Activated CD4-positive, alpha-beta T cell treated with anti-CD3 and anti-CD28 coated beads for 36 hours (primary cell): ENCODE results near the gene MAPK8IP3. TPM values are rescaled to one million over a fixed set of nuclear protein-coding genes. Genes with fewer than 3 reads are reported as not detected.

Experiments used
- ATAC-seq: fragments of 200-7000 bp; cut with Tn5 transposase; one replicate; pipeline ENCODE4 v1.10.0; 2021; ENCODE audit warnings: mild to moderate bottlenecking, moderate library complexity
- CTCF ChIA-PET: fragments of 350-600 bp; sonication (Branson Sonifier 250); formaldehyde crosslinking; loops from one replicate; lab custom pipeline; 2021; ENCODE audit warnings: antibody characterized with exemption; lab: Charles Lee
- POLR2A ChIA-PET: fragments of 350-600 bp; sonication (Branson Sonifier 250); formaldehyde crosslinking; loops from one replicate; lab custom pipeline; 2021; ENCODE audit warnings: antibody characterized with exemption, inconsistent platforms; lab: Charles Lee
- DNase-seq: peaks from one replicate; pipeline ENCODE4 v3.0.0-alpha.2; 2020
- H3K27ac Mint-ChIP-seq: one replicate; pipeline ENCODE4 v1.8.0; 2021; ENCODE audit warnings: mixed read lengths
- H3K27me3 Mint-ChIP-seq: one replicate; pipeline ENCODE4 v1.8.0; 2021; ENCODE audit warnings: mixed read lengths
- H3K36me3 Mint-ChIP-seq: one replicate; pipeline ENCODE4 v1.8.0; 2021; ENCODE audit warnings: low read depth, mixed read lengths
- H3K4me1 Mint-ChIP-seq: one replicate; pipeline ENCODE4 v1.8.0; 2021; ENCODE audit warnings: mixed read lengths
- H3K4me3 Mint-ChIP-seq: one replicate; pipeline ENCODE4 v1.8.0; 2021; ENCODE audit warnings: mild to moderate bottlenecking, moderate library complexity, mixed read lengths
- H3K9me3 Mint-ChIP-seq: one replicate; pipeline ENCODE4 v1.8.0; 2021; ENCODE audit warnings: low read depth, mixed read lengths
- intact Hi-C, 2 experiments: fragments of 100-400 bp; cut with DNase I in 1 of 2; cut with micrococcal nuclease in 1 of 2; formaldehyde crosslinking; loops; one replicate each; pipeline versions ENCODE4 v1.14.2 to v1.15.1; 2022 to 2024; cut with DNase I, micrococcal nuclease
- total RNA-seq, 2 experiments: library from RNA; stranded (reverse); gene quantifications; one replicate each; pipeline ENCODE4 v1.2.3, GENCODE V29; 2021

Gene MAPK8IP3
- total RNA-seq, 2 experiments from 2014 or later, result 56.7 to 57.6 TPM

DNA sequence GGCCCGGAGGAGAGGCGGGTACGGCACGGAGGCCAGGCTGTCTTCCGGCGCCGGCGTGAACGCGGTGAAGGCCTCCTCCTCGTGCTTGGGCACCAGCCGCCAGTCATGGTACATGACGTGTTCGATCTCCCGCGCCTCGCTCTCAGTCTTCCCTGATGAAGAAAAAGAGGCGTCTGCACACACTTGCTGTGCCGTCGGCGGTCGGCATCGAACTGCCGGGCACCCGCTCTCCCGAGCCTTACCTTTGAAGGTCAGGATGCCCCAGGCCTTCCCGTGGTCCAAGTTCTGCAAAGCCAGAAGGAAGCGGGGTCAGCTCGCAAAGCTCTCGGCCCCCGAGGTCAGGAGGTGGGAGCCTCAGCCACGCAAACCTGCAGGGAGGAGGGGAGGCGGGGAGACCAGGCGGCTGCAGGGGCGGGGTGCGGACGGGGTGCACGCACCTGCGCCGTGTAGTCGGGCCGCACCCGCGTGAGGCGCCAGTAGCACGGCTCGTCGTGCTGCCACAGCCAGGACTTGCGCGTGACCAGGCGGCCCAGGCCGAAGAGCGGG is 66.4 kb downstream of the MAPK8IP3 start, which contains the start of gene EME2:
EME2 (plus strand) TSS at position 449 of the 546 bp plus-strand sequence. CDS start 418 bp downstream, outside the sequence.
- peak; percentile 82 for DNase-seq
- Mint-ChIP-seq H3K27me3 (no peaks in the 10 kb centered on the region), H3K4me1 (peaks cover 9% of the 10 kb centered on the region), H3K9me3 (no peaks in the 10 kb centered on the region), H3K36me3 (peaks cover 22% of the 10 kb centered on the region), H3K27ac (peak within 1 kb of the TSS; percentile 99), H3K4me3 (peak within 1 kb of the TSS; percentile 94)
- ChIA-PET POLR2A (interaction anchor here (1.4 to 5.2 kb wide), 2 partner anchors 10 to 192 kb away, joined by 3 to 39 read pairs; partner anchors contain the start of genes NUBP2, RPS2 and SPSB3), CTCF (interaction anchor here (1.3 to 2.0 kb wide), 2 partner anchors 10 to 65 kb away, joined by 4 to 16 read pairs; partner anchors contain the start of genes NUBP2 and SPSB3)
- peak; percentile 30 for ATAC-seq
- intact Hi-C loops, result loop anchor here (2.0 to 5.0 kb wide), 9 partner anchors 65 to 1090 kb away; partner anchors contain the start of genes GNPTG (in 1 of the 2), JMJD8 (in 1 of the 2), MAPK8IP3 (in 1 of the 2) and MLST8 (in 1 of the 2)

DNA sequence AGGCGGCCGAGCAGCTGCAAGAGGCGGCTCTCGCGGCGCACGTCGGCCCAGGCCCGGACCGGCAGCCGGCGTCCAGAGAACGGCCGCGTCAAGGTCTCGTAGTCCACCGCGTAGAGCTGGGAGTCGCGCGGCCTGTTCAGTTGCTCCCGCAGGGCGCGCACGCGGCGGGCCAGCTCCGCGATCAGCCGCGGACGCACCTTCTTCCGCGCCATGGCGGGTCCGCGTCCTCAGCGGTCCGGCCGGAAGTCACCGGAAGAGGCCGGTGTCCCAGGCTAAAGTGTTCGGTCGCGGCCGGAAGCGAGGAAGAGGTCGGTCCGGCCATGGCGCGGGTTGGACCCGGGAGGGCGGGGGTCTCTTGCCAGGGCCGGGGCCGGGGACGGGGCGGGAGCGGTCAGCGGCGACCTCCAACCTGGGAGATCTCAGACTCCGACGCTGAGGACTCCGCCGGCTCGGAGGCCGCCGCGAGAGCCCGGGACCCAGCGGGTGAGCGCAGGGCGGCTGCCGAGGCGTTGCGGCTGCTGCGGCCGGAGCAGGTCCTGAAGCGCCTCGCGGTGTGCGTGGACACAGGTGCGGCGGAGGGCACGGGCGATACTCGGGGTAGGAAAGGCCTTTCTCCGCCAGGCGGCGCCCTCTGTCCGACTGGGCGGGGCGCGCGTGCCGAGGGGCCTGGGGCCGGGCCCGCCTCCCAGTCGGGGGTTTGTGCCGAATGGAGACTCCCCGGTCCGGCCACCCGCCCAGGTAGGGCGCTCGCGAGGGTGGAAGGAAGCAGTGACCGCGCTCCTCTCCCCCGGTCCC is 67.1 kb downstream of the MAPK8IP3 start, which contains the start of gene MRPS34:
MRPS34 (minus strand) TSS at position 227 of the 795 bp plus-strand sequence; CDS start at position 212, 15 bp downstream.
- DNase-seq (peak; percentile 90), ATAC-seq (peak; percentile 53)
- peak within 1 kb of the TSS; percentile 99 for H3K27ac Mint-ChIP-seq
- no peaks in the 10 kb centered on the region for H3K9me3 Mint-ChIP-seq
- H3K27me3 Mint-ChIP-seq, result no peaks in the 10 kb centered on the region
- POLR2A ChIA-PET, result interaction anchor here (1.4 to 5.2 kb wide), 2 partner anchors 10 to 192 kb away, joined by 3 to 39 read pairs; partner anchors contain the start of genes NUBP2, RPS2 and SPSB3
- peaks cover 9% of the 10 kb centered on the region for H3K4me1 Mint-ChIP-seq
- peak within 1 kb of the TSS; percentile 94 for H3K4me3 Mint-ChIP-seq
- peaks cover 19% of the 10 kb centered on the region for H3K36me3 Mint-ChIP-seq
- CTCF ChIA-PET, result interaction anchor here (0.7 to 2.0 kb wide), 4 partner anchors 10 to 1239 kb away, joined by 3 to 16 read pairs (median 4); partner anchors contain the start of genes NUBP2 and SPSB3
- intact Hi-C loops, result loop anchor here (1.0 to 5.0 kb wide), 18 partner anchors 9 to 1091 kb away; partner anchors contain the start of genes MAPK8IP3 (in 2 of the 2), NUBP2 (in 2 of the 2), SPSB3 (in 2 of the 2) and CRAMP1 (in 1 of the 2)

DNA sequence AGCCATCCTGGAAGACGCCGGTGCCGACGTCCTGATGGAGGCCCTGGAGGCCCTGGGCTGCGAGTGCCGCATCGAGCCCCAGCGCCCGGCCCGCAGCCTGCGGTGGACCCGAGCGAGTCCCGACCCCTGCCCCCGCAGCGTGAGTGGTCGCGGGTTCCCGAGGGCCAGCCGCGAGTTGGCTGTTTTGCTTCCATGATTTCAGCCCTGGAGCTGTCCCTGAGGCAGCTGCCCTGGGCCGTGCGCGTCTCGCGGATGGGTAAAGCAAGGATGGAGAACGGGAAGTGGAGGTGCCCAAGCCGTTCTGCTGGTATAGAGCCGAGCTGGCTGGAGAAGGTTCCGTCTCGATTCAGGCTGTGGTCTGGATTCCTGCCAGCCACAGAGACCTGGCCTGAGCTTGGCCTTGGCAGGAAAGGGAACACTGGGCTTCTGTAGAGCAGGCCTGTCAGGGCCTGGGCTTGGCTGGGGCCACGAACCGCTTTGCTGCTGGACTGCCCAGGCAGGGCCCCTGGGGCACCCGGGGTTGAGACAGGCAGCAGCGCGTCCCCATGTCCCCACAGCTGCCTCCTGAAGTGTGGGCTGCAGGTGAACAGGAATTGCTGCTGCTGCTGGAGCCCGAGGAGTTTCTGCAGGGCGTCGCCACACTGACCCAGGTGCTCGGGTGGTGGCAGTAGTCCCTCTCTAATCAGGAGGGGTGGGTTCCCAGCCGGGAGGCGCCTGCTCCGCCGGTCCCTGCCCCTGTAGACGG is 67.9 kb downstream of the MAPK8IP3 start:
- intact Hi-C loops, result loop anchor here (1.0 to 5.0 kb wide), 18 partner anchors 8 to 1092 kb away; partner anchors contain the start of genes MAPK8IP3 (in 2 of the 2), NUBP2 (in 2 of the 2), SPSB3 (in 2 of the 2) and CRAMP1 (in 1 of the 2)
- ATAC-seq (peak; percentile 3), DNase-seq (peak; percentile 52)
- Mint-ChIP-seq H3K36me3 (peaks cover 19% of the 10 kb centered on the region), H3K4me1 (peaks cover 9% of the 10 kb centered on the region), H3K9me3 (no peaks in the 10 kb centered on the region), H3K27me3 (no peaks in the 10 kb centered on the region), H3K4me3 (peak overlapping the region; percentile 94), H3K27ac (peak overlapping the region; percentile 83)
- ChIA-PET CTCF (interaction anchor here (0.7 to 1.0 kb wide), 3 partner anchors 9 to 1238 kb away, joined by 3 to 5 read pairs (median 4); partner anchors contain the start of genes NUBP2 and SPSB3), POLR2A (interaction anchor here (5.2 kb wide), 1 partner anchor 9 kb away, joined by 39 read pairs; the partner anchor contains the start of genes NUBP2 and SPSB3)

DNA sequence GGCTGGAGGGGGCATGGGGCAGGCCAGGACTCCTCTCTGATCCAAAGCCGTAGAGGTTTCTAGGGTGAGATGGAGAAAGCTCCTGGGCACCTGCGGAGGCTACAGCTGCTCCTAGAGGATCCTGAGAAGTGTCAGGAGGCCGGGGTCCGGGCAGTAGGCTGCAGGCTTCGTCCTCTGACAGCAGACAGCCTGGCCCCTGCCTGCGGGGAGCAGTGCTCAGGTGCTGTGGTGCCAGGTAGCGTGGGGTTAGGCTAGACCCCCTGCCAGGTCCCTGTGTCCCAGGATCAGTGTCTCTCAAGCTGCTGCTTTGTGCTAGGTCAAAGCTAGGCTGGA is 68.4 kb downstream of the MAPK8IP3 start:
- Mint-ChIP-seq H3K27me3 (no peaks in the 10 kb centered on the region), H3K4me1 (peaks cover 9% of the 10 kb centered on the region), H3K4me3 (peak overlapping the region; percentile 94), H3K36me3 (peaks cover 19% of the 10 kb centered on the region), H3K27ac (no peak overlapping the region), H3K9me3 (no peaks in the 10 kb centered on the region)
- CTCF ChIA-PET, result interaction anchor here (1.0 kb wide), 1 partner anchor 8 kb away, joined by 5 read pairs; the partner anchor contains the start of genes NUBP2 and SPSB3
- DNase-seq (no peak), ATAC-seq (no peak)
- intact Hi-C loops, result loop anchor here (5.0 kb wide), 4 partner anchors 67 to 1092 kb away; partner anchors contain the start of genes GNPTG (in 1 of the 2), JMJD8 (in 1 of the 2), MAPK8IP3 (in 1 of the 2) and STUB1 (in 1 of the 2)
- POLR2A ChIA-PET, result interaction anchor here (0.7 to 5.2 kb wide), 2 partner anchors 8 to 9 kb away, joined by 3 to 39 read pairs; partner anchors contain the start of genes NUBP2 and SPSB3

DNA sequence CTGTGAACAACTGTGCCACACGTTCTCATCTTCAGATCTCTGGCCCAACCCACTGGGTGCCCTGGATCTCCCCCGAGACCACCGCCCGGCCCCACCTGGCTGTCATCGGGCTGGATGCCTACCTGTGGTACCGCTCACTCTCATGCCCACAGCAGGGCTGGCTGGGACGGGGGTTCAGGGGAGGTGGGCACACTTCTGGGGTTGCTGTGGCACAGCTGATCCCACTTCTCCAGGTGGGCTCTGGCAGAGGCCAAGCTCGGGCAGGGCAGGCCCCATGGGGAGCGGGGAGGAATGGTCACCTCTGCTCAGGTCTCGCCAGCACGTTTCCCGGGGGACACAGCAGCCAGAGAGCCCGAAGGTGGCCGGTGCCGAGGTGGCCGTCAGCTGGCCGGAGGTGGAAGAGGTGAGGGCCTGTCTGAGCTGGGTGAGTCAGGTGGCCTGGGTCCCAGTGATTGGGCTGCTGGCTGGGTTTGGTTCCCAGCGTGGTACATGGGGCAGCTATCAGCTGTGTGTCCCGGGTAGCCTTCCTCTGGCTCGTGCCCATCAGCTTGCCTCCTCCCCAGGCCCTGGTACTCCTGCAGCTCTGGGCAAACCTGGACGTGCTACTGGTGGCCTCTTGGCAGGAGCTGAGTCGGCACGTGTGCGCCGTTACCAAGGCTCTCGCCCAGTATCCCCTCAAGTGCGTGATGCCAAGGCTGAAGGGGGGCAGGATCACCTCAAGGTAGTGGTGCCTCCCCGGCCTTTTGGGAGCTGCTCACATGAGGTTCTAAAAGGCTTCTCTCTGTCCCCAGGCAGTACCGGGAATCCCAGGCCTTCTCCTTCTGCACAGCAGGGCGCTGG is 69.2 kb downstream of the MAPK8IP3 start:
- no peaks in the 10 kb centered on the region for H3K27me3 Mint-ChIP-seq
- ATAC-seq, result no peak
- intact Hi-C loops, result no loop called here
- CTCF ChIA-PET, result interaction anchor here (0.6 kb wide), 2 partner anchors 59 to 361 kb away, joined by 3 read pairs; partner anchors contain the start of gene PKD1
- peaks cover 6% of the 10 kb centered on the region for H3K4me1 Mint-ChIP-seq
- DNase-seq, result no peak
- H3K9me3 Mint-ChIP-seq, result no peaks in the 10 kb centered on the region
- H3K36me3 Mint-ChIP-seq, result peaks cover 17% of the 10 kb centered on the region
- H3K4me3 Mint-ChIP-seq, result peak overlapping the region; percentile 26
- POLR2A ChIA-PET, result interaction anchor here (0.7 to 5.2 kb wide), 2 partner anchors 7 to 10 kb away, joined by 3 to 39 read pairs; partner anchors contain the start of genes NUBP2 and SPSB3
- H3K27ac Mint-ChIP-seq, result no peak overlapping the region

DNA sequence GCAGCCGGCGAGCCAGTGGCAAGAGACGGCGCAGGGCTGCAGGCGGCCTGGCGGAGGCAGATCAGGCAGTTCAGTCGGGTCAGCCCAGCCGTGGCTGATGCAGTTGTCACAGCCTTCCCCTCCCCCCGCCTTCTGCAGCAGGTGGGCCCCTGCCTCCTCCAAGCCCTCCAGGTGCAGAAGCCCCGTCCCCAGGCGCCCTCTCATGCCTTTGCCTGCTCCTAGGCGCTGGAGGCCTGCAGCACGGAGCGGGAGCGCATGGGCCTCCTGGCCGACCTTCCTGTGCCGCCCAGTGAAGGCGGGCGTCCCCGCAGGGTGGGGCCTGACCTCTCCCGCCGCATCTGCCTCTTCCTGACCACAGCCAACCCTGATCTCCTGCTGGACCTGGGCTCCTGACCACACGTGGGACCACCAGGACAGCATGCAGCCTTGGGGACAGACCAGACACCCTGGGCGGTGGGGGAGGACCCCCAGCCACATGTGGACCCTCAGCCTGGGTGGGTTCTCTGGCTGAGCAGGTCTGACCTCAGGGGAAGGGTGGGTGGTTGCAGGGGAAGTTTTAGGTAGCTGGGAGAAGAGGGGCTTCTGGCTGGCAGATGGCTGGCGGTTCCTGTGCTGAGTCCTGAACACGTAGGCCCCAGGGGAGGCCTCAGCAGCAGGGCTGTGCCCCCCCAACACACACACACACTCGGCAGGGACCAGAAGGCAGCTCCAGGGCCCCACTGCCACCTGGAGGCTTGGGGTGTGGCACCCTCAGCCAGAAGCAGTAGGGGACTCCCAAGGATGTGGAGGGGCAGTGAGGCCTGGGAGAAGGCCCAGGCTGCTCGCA is 70.1 kb downstream of the MAPK8IP3 start:
- intact Hi-C loops, result no loop called here
- Mint-ChIP-seq H3K9me3 (no peaks in the 10 kb centered on the region), H3K27ac (no peak overlapping the region), H3K4me3 (no peak overlapping the region), H3K4me1 (peaks cover 5% of the 10 kb centered on the region), H3K27me3 (no peaks in the 10 kb centered on the region), H3K36me3 (peaks cover 12% of the 10 kb centered on the region)
- DNase-seq (no peak), ATAC-seq (no peak)
- ChIA-PET POLR2A (no interaction called here), CTCF (interaction anchor here (0.6 kb wide), 2 partner anchors 60 to 360 kb away, joined by 3 read pairs; partner anchors contain the start of gene PKD1)

DNA sequence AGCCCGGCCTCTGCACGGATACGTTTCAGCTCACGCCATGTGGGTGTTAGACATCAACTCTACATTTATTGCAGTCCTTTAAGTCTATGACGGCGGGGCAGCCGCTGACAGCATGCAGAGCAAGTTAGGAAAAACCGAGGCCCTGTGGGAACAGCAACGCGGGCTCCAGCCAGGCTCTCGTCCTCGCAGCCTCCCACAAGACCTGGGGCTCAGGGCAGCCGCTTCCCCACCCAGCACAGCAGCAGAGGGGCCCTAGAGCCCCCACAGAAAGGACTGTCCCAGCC is 70.6 kb downstream of the MAPK8IP3 start:
- POLR2A ChIA-PET, result no interaction called here
- ATAC-seq, result no peak
- intact Hi-C loops, result no loop called here

DNA sequence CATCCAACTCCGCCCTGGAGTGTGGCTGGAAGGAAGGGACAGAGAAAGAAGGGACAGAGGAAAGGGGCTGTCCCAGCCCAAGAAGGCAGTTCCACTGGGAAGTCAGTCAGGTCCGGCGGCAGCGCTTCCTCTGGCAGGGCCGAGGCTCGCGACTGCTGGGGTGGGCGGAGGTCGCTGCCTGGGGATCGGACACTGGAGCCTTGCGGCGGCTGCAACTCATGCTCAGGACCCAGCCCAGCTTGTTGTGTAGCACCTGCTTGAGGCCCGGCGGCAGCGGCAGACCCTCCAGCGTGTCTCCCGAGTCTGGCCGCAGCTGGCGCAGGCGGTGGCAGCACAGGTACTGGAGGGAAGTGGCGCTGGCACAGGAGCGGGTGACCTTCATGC is 71.0 kb downstream of the MAPK8IP3 start:
- peaks cover 11% of the 10 kb centered on the region for H3K36me3 Mint-ChIP-seq
- no peak overlapping the region for H3K4me3 Mint-ChIP-seq
- ChIA-PET CTCF (no interaction called here), POLR2A (no interaction called here)
- DNase-seq, result no peak
- no peaks in the 10 kb centered on the region for H3K9me3 Mint-ChIP-seq
- intact Hi-C loops, result no loop called here
- no peak overlapping the region for H3K27ac Mint-ChIP-seq
- H3K4me1 Mint-ChIP-seq, result peaks cover 13% of the 10 kb centered on the region
- no peak for ATAC-seq
- H3K27me3 Mint-ChIP-seq, result no peaks in the 10 kb centered on the region

More for the DNA sequence above, 70.6 kb downstream of the MAPK8IP3 start:
- peak; percentile 4 for DNase-seq
- CTCF ChIA-PET, result no interaction called here
- Mint-ChIP-seq H3K27ac (no peak overlapping the region), H3K4me3 (no peak overlapping the region), H3K4me1 (peaks cover 11% of the 10 kb centered on the region), H3K9me3 (no peaks in the 10 kb centered on the region), H3K36me3 (peaks cover 14% of the 10 kb centered on the region), H3K27me3 (no peaks in the 10 kb centered on the region)

DNA sequence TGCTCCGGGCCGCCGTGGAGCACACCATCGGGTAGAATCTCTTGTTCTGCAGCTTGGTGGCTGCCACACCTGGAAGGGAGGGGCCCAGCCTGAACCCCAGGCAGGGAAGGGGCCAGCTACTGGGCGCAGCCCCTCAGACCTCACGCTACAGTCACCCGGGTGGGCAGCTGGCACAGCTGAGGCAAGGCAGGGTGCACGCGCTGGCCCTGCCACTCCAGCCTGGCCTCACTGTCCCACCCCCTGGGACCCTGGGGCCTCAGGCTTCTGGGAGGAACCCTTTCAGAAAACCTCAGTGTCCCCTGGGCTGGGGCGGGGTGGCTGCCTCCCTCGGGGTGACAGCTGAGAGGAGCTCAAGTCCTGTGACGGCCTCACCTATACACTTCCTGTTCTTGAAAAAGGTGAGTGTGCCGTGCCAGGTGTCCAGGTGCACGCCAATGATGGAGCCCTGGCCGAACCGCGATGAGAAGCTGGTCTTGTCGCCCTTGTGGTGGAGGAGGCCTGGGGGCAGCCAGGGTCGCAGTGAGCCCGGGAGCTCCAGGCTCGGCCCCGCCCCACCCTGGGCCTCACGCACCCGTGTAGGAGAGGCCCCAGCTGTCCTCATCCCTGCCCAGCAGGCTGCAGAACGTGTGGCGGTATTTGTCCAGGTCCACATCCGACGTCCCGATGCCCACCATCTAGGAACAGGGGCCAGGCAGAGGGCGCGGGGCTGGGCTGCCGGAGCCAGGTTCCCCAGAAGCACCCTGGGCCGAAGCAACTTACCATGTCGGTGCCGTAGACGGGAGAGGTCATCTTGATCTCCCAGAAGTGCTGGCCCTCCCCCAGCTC is 71.6 kb downstream of the MAPK8IP3 start:
- H3K27ac Mint-ChIP-seq, result no peak overlapping the region
- H3K36me3 Mint-ChIP-seq, result peaks cover 6% of the 10 kb centered on the region
- DNase-seq, result peak; percentile 10
- ATAC-seq, result no peak
- CTCF ChIA-PET, result no interaction called here
- no peak overlapping the region for H3K4me3 Mint-ChIP-seq
- H3K27me3 Mint-ChIP-seq, result no peaks in the 10 kb centered on the region
- H3K4me1 Mint-ChIP-seq, result peaks cover 13% of the 10 kb centered on the region
- POLR2A ChIA-PET, result no interaction called here
- no peaks in the 10 kb centered on the region for H3K9me3 Mint-ChIP-seq
- intact Hi-C loops, result no loop called here
